Right ventricle myocardium inferior (tissue), 1 donor: ENCODE data around the gene EIF5A. TPM values are rescaled to one million over a fixed set of nuclear protein-coding genes. Genes with fewer than 3 reads are reported as not detected.

ENCODE experiments used
- ATAC-seq: fragments of 200-7000 bp; cut with Tn5 transposase; one replicate; pipeline ENCODE4 v1.9.1; 2020; ENCODE audit warnings: mild to moderate bottlenecking, moderate library complexity
- DNase-seq: peaks from one replicate; pipeline ENCODE4 v3.0.0; 2021; ENCODE audit errors: missing footprints
- intact Hi-C: fragments of 100-400 bp; cut with DNase I; formaldehyde crosslinking; loops from one replicate; pipeline ENCODE4 v1.11.0; 2022
- total RNA-seq: library from RNA; stranded (reverse); fragmentation: NEBNext Ultra II Directional; extraction: Animal tissue kit (Norgen Biotek cat#: 25700); gene quantifications from one replicate; pipeline ENCODE4 v1.2.1, GENCODE V29; 2021
- donor health status: DM: no; HTN: yes; CAD: no; lungs with severe emphysema.

The EIF5A gene
- total RNA-seq, 1 donor from 2014 or later, result 326 TPM

DNA sequence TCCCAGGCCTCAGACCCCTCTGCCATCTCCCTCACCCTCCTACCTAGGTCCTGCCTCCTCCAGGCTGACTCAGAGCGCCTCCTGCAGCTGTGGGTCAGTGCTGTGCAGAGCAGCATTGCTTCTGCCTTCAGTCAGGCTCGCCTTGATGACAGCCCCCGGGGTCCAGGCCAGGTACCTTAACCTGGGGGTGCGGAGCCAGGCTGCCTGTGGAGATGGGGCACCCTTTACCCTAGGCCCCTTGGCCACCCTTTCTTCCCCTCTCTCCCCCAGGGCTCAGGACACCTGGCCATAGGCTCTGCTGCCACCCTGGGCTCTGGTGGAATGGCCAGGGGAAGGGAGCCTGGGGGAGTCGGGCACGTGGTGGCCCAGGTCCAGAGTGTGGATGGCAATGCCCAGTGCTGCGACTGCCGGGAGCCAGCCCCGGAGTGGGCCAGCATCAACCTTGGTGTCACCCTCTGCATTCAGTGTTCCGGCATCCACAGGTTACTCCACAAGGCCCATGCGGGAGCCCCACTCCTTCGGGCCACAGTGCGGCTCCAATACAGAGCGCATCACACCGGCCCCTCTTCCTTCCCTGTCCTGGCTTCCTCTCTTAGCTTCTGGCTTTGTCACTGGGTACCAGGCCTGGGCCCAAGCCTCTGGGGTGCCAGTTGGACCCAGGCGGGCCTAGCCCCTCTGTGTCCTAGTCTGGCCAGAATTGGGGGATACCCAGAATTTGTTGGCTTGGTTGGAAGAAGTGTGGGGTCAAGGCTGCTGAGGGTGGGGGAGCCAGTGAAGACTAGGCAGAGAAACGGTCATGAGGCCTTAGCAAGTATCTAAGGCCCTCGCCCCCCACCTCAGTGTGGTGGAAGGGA is 39.6 kb downstream of the EIF5A start:
- ATAC-seq (no peak), DNase-seq (no peak)
- intact Hi-C loops, result loop anchor here (2.0 kb wide), 1 partner anchor 66 kb away; the partner anchor contains the start of gene SLC2A4

DNA sequence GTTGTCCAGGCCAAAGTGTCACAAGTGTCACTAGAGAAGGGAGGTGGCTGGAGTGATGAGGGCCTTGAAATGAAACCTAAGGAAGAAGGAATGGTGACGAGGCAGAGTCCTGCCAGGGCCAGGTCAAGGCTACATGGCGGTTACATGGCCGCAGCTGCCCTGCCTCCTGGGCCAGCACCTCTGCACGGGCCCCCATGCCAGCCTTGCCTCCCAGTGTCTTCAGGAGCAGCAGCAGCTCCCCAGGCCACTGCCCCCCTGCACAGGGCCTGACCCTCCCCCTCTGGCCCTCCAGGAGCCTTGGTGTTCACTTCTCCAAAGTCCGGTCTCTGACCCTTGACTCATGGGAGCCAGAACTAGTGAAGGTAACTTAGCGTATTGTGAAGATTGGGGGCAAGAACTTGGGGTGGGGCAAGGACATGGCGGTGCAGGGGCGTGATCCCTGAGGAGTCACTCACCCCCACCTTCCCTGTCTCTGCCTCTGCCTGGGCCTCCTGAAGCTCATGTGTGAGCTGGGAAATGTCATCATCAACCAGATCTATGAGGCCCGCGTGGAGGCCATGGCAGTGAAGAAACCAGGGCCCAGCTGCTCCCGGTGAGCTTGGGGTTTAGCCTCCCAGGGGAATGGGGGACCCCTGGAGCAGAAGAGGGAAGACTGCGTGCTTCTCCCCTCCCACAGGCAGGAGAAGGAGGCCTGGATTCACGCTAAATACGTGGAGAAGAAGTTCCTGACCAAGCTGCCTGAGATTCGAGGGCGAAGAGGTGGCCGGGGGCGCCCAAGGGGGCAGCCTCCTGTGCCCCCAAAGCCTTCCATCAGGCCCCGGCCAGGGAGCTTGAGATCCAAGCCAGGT is 40.4 kb downstream of the EIF5A start:
- ATAC-seq (no peak), DNase-seq (no peak)
- intact Hi-C loops, result loop anchor here (2.0 kb wide), 1 partner anchor 67 kb away; the partner anchor contains the start of gene SLC2A4

DNA sequence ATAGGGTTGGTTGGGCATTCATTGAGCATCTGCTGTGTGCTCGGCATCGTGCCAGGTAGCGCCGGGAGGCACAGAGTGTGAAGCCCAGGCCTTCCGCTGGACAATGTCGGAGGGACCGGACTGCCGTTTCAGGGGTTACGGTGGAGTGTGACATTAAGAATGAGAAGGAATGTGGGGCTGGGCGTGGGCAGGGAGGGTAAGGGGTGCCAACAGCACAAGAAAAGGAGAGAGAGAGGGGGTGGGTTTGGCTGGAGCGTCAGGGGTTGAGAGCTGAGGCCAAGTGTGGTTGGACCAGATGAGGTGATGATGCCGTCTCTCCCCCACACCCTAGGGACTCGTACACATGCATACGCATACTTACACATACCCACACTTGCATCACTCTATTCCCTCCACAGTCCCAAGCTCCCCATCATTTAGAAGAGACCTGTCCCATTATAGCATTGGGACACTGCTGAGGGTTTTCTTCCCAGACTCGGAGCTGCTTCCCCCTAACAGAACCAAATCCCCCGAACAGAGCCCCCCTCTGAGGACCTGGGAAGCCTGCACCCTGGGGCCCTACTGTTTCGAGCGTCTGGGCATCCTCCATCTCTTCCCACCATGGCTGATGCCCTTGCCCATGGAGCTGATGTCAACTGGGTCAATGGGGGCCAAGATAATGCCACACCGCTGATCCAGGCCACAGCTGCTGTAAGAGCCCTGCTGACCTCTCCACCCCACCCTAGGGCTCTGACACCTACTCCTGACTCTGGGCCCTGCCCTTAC is 41.2 kb downstream of the EIF5A start:
- intact Hi-C loops, result loop anchor here (1.0 kb wide), 1 partner anchor 19 kb away; the partner anchor contains the start of gene NEURL4
- no peak for ATAC-seq
- no peak for DNase-seq

DNA sequence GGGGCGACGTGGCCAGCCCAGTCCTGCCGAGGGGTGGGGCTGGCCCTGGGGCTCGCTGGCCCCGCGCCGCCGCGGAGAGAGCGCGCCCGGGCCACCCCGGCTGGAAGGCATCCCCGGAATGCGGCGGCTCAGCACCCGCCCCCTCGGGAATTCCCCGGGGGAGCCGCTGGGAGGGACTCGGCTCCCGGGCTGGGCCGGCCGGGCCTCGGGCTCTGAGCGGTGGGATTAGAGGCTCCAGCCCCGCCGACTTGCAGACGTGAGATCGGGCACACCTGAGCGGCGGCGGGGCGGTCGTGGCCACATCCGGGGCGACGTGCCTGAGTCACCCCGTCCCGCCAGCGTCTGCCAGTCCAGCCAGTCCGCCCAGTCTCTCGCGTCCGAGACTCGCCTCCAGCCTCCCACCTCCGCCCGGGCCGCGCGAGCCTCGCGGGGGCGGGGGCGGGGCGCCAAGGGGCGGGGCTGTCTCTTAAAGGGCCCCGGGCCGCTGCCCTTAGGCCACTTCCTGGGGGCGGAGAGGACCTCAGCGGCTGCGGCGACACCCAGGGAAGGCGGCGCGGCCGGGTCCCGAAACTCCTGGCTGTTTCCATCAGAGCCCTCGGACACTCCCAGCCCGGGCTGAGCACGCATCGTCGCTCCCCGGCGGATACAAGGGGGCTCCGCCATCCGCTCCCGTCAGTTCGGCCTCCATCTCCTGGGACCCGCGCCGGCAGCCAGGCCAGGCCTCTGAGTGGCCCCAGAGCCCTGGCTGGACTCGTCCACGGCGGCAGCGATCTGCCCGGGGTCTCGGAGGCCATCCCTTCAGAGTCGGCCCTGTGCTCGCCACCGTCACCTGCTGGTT is 44.5 kb downstream of the EIF5A start, which contains the start of gene KCTD11:
TSS of gene KCTD11 (plus strand) at position 498 of the 838 bp plus-strand sequence.
- intact Hi-C loops, result loop anchor here (2.0 to 5.0 kb wide), 3 partner anchors 43 to 133 kb away; partner anchors contain the start of genes CTDNEP1, ELP5, PLSCR3 and POLR2A
- peak; percentile 81 for ATAC-seq
- peak; percentile 96 for DNase-seq

DNA sequence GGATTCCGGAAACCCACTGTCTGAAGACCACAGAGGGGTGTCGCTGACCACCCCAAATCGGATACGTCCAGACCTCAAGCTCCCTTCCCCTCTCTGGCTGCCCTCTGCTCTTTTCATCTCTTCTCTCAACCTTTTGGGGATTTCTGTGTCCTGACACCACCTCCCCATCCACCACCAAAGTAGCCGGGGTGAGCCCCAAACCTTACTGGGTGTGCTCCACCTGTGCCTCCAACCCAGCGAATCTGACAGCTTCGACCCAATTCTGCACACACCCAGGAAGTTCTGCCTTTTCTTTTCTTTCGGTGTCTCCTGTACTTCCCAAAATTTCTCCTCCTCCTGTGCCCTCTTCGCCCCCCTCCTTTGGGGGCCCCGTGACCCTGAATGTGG is 45.1 kb downstream of the EIF5A start:
- intact Hi-C loops, result loop anchor here (5.0 kb wide), 1 partner anchor 100 kb away; the partner anchor contains the start of genes CTDNEP1 and ELP5
- ATAC-seq, result no peak
- DNase-seq, result no peak

DNA sequence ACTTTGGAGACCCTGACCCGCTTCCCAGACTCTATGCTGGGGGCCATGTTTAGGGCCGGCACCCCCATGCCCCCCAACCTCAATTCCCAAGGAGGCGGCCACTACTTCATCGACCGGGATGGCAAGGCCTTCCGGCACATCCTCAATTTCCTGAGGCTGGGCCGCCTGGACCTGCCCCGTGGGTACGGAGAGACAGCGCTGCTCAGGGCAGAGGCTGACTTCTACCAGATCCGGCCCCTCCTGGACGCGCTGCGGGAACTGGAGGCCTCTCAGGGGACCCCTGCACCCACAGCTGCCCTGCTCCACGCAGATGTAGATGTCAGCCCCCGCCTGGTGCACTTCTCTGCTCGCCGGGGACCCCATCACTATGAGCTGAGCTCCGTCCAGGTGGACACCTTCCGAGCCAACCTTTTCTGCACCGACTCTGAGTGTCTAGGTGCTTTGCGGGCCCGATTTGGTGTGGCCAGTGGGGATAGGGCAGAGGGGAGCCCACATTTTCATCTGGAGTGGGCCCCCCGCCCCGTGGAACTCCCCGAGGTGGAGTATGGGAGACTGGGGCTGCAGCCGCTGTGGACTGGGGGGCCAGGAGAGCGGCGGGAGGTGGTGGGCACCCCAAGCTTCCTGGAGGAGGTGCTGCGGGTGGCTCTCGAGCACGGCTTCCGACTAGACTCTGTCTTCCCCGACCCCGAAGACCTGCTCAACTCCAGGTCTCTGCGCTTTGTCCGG is 45.6 kb downstream of the EIF5A start:
- ATAC-seq (no peak), DNase-seq (no peak)
- intact Hi-C loops, result loop anchor here (5.0 kb wide), 1 partner anchor 101 kb away; the partner anchor contains the start of genes CTDNEP1 and ELP5

DNA sequence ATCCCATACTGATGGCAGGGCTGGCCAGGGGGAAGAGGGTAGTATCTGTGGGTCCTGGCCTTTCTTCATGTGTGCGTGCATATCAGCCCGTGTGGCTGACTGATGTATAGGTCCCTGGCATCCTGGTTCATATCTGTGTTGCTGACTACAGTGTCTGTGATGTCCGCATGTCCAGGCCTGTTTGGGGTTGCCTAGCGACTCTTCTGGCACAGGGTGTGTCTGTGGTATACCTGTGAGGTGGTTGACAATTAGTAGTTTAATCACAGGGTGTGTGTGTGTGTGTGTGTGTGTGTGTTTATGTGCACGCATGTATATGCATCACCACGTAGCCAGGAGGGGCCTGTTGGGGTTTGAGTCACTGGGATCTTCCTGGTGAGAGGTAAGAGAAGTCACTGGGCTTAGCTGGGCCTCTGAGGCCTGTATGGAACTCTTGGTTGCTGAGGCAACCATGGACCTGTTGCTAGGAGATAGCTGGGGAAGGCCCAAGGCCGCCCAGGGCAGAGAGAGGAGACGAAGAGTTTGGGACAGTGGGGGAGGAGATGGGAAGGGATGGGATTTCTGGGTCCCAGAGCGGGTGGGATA is 46.9 kb downstream of the EIF5A start:
- DNase-seq, result no peak
- intact Hi-C loops, result loop anchor here (5.0 kb wide), 1 partner anchor 102 kb away; the partner anchor contains the start of genes CTDNEP1 and ELP5
- no peak for ATAC-seq

DNA sequence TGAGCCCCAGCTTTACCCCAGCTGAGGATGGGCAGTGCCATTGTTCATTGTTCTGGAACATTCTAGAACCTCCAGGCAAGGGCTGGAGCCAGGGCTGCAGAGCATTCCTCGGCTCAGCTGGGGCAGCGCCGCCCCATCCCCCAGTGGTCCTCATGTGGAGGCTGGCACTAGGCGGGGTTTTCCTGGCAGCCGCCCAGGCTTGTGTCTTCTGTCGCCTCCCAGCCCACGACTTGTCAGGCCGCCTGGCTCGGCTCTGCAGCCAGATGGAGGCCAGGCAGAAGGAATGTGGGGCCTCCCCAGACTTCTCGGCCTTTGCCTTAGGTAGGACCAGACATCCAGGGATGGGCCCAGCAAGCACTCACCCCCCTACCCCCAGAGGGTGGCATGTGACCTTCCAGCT is 47.6 kb downstream of the EIF5A start, which contains the start of gene TMEM95:
TSS of gene TMEM95 (plus strand) at position 104 of the 400 bp plus-strand sequence. CDS start at position 153, 49 bp downstream.
- DNase-seq (peak; percentile 79), ATAC-seq (no peak)
- intact Hi-C loops, result loop anchor here (5.0 kb wide), 1 partner anchor 232 kb away; no protein-coding TSS in a partner anchor

DNA sequence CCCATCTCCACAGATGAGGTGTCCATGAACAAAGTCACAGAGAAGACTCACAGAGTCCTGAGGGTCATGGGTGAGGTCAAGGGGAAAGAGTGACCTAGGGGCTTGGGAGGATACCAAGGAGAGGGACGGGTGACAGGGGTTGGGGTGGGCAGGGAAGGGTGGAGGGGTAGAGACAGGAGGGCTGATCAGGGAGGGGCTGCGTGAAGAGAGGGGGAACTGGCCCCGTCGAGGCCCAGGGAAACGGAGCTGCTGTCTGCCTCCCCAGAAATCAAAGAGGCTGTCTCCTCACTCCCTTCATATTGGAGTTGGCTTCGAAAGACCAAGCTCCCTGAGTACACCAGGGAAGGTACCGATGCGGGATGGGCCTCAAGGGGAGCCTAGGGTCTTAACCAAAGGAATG is 48.1 kb downstream of the EIF5A start:
- intact Hi-C loops, result loop anchor here (5.0 kb wide), 1 partner anchor 232 kb away; no protein-coding TSS in a partner anchor
- no peak for ATAC-seq

DNA sequence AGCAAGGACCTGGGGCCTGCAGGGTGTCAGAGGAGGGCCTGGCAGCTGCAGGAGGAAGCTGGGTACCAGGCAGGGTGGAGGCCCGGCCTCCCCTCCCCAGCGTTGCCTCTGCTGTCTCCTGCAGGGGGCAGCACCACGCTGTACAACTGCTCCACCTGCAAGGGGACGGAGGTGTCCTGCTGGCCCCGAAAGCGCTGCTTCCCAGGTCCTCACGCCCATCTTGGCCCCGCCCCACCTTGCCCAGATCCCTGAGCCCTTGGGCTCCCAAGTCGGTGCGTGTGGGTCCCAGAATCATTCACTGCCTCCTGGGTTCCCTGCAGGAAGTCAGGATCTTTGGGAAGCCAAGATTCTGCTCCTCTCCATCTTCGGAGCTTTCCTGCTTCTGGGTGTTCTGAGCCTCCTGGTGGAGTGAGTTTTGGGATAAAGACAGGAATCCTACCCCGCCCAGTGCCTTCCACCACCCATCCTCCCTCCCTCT is 48.7 kb downstream of the EIF5A start:
- DNase-seq (peak; percentile 92), ATAC-seq (peak; percentile 23)
- intact Hi-C loops, result loop anchor here (2.0 to 5.0 kb wide), 3 partner anchors 81 to 231 kb away; partner anchors contain the start of gene SENP3

More for the DNA sequence above, 48.1 kb downstream of the EIF5A start:
- no peak for DNase-seq

DNA sequence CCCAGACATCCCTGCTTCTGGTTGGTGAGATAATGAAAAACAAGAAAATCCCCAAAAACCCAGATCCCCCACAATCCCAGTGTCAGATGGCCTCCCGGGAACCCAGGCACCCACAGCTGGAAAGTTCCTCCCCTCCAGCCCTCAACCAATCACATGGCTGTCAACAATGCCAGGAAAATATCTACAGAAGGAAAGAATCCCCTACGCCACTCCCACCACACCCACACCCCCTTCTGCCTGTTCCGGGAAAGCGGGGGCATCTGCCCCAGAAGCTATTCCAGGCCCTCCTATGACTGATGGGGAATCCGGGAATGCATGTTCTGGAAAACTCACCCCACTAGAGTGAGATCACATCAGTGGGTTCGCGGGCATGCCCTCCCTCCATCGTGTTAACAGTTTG is 49.3 kb downstream of the EIF5A start:
- DNase-seq (no peak), ATAC-seq (no peak)
- intact Hi-C loops, result loop anchor here (2.0 to 5.0 kb wide), 3 partner anchors 80 to 231 kb away; partner anchors contain the start of gene SENP3

DNA sequence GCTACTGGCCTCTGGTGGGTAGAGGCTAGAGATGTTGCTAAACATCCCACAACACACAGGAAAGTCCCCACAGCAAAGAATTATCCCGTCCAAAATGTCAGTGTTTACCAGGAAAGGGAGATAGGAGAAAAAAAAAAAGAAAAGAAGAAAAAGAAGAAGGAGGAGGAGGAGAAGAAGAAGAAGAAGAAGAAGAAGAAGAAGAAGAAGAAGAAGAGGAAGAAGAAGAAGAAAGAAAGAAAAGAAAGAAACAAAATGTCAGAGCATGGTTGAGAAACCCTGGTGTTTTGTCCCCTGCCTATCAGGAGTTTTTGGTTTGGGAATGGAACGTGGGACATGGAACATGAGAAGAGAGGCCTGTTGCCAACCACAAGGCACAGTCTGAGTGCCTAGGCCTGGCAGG is 50.0 kb downstream of the EIF5A start:
- intact Hi-C loops, result loop anchor here (2.0 to 5.0 kb wide), 3 partner anchors 79 to 230 kb away; partner anchors contain the start of gene SENP3
- ATAC-seq, result no peak
- no peak for DNase-seq

DNA sequence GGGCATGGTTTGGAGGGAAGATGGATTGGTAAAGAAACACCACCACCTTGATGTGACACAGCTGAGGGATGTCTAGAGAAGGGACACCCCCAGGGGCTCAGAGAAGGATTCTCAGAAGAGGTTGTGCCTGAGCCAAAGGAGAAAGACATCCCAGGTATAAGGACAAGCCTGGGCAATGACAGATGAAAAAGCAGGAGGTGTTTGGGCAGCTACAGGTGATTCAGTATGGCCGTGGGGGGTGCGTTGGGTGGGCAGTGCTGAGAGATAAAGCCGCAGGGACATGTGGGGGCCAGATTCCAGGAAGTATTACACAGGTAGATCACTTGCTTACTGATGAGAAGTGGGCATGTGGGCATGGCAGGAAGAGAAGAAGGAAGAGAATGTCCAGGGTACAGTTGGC is 54.5 kb downstream of the EIF5A start:
- DNase-seq, result no peak
- ATAC-seq, result no peak
- intact Hi-C loops, result no loop called here
